Panc1 (cell line): ENCODE measurements around the gene CPNE6. TPM values are rescaled to one million over a fixed set of nuclear protein-coding genes. Genes with fewer than 3 reads are reported as not detected.

Source experiments
- ATAC-seq: fragments of 200-7000 bp; cut with Tn5 transposase; 2 replicates; pipeline ENCODE4 v1.9.1; 2020; ENCODE audit warnings: mild to moderate bottlenecking, moderate library complexity
- BruUV-seq: library from RNA; stranded (reverse); fragments of 400-500 nt; replicated peaks from 2 replicates; lab custom pipeline; 2021; lab: Mats Ljungman, UMichigan
- CTCF ChIA-PET: fragments of 300-600 bp; sonication (Branson Sonifier 250); formaldehyde crosslinking; loops from one replicate; lab custom pipeline; 2022; ENCODE audit warnings: antibody characterized with exemption; lab: Charles Lee
- POLR2A ChIA-PET: fragments of 300-600 bp; sonication (Branson Sonifier 250); formaldehyde crosslinking; loops from one replicate; lab custom pipeline; 2022; ENCODE audit warnings: antibody characterized with exemption; lab: Charles Lee
- DNase-seq: peaks from one replicate; pipeline ENCODE4 v3.0.0-alpha.2; 2010; ENCODE audit warnings: low read depth, low spot score
- H3K27ac ChIP-seq: 2 replicates; pipeline ENCODE4 v1.5.1; 2011; ENCODE audit warnings: mild to moderate bottlenecking, low read length, inconsistent platforms
- H3K27me3 ChIP-seq: fragments of 200-500 bp; sonication (Bioruptor generic); 2 replicates; pipeline ENCODE4 v1.6.0; 2014; ENCODE audit warnings: low read length, inconsistent platforms; ENCODE audit not compliant: control insufficient read depth, insufficient read depth
- H3K36me3 ChIP-seq: fragments of 200-500 bp; sonication (Bioruptor generic); 2 replicates; pipeline ENCODE4 v1.5.1; 2014; ENCODE audit warnings: inconsistent platforms, mild to moderate bottlenecking, low read length, moderate library complexity; ENCODE audit not compliant: control insufficient read depth, insufficient read depth
- H3K4me1 ChIP-seq: 2 replicates; pipeline ENCODE4 v1.5.1; 2011; ENCODE audit warnings: inconsistent platforms, mild to moderate bottlenecking, low read length, moderate library complexity; ENCODE audit not compliant: control insufficient read depth, insufficient read depth
- H3K4me3 ChIP-seq, 2 experiments: 2 replicates each; pipeline ENCODE4 v1.5.1; 2011 to 2012; ENCODE audit warnings: low read depth in 2 of 2, low read length in 2 of 2, mild to moderate bottlenecking in 2 of 2, inconsistent platforms in 1 of 2, moderate library complexity in 1 of 2
- H3K9me3 ChIP-seq: fragments of 200-500 bp; sonication (Bioruptor generic); 2 replicates; pipeline ENCODE4 v1.5.1; 2014; ENCODE audit warnings: low read depth, mild to moderate bottlenecking, inconsistent platforms, low read length, moderate library complexity; ENCODE audit not compliant: control insufficient read depth, insufficient read depth
- POLR2AphosphoS5 ChIP-seq: IDR thresholded peaks from 2 replicates; pipeline ENCODE4 v1.6.1; 2012; ENCODE audit warnings: mild to moderate bottlenecking, low read depth, low read length, moderate library complexity
- SIN3A ChIP-seq: IDR thresholded peaks from 2 replicates; pipeline ENCODE4 v1.6.1; 2012; ENCODE audit warnings: low read depth, mild to moderate bottlenecking, low read length, moderate library complexity, borderline replicate concordance; ENCODE audit not compliant: insufficient read depth
- TCF7L2 ChIP-seq: IDR thresholded peaks from 2 replicates; pipeline ENCODE4 v1.6.1; 2011; ENCODE audit warnings: mild to moderate bottlenecking, low read depth, low read length, inconsistent platforms
- in situ Hi-C: cut with HindIII; loops from 2 replicates; pipeline ENCODE4 v1.10.0; 2016; ENCODE audit warnings: low sequenced_read_pairs, low pct_unique_long_range_greater_than_20kb
- intact Hi-C: fragments of 100-400 bp; cut with micrococcal nuclease; formaldehyde crosslinking; loops from one replicate; pipeline ENCODE4 v1.10.0; 2022; ENCODE audit not compliant: unreplicated experiment
- total RNA-seq: library from RNA; stranded (reverse); gene quantifications from one replicate; pipeline ENCODE4 v1.2.1, GENCODE V29; 2021; ENCODE audit not compliant: unreplicated experiment
- TF ChIP-seq, protein P1 (sequence below): fragments of 450-650 bp; IDR thresholded peaks from 2 replicates; pipeline ENCODE4 v1.5.1; 2017; ENCODE audit warnings: mild to moderate bottlenecking
- TF ChIP-seq, protein P2 (sequence below), 2 experiments: IDR thresholded peaks; 2 replicates each; pipeline ENCODE4 v1.6.1; 2011 to 2012; ENCODE audit warnings: low read depth in 2 of 2, control low read depth in 1 of 2, low read length in 1 of 2, mild to moderate bottlenecking in 1 of 2, moderate library complexity in 1 of 2; ENCODE audit not compliant: insufficient read depth in 1 of 2

CPNE6 gene
- total RNA-seq, 1 experiment from 2014 or later = not detected

DNA sequence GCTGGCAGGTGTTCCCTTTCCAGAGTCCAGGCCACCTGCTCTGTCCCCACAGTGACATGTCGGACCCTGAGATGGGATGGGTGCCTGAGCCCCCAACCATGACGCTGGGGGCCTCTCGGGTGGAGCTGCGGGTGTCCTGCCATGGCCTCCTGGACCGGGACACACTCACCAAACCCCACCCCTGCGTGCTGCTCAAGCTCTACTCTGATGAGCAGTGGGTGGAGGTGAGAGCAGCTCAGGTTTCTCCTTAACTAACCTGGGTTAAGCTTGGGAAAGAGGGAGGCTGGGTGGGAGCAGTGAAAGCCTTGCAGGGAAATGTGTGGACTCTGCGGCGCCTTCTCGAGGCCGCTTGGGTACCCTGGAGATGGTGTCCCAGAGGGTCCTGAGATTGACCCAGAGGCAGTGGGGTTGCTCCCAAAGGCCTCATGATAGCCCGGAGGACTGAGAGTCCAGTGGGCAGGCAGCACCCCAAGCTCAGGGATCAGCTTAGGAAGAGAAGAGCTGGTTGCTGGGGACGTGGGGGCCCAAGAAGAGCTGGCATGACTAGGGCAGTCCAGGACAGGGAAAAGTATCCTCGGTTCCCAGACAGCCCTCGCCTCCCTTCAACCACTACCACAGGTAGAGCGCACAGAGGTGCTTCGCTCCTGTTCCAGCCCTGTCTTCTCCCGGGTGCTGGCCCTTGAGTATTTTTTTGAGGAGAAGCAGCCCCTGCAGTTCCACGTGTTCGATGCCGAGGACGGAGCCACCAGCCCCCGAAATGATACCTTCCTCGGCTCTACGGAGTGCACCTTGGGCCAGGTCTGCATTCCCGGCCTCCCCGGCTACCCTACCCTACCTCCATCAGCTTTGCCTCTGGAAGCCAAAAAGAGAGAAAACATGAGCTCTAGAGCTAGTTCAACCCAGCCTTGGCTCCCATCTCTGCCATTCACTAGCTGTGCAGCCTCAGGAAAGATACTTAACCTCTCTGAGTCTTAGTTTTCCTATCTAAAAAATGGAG lies 1.8 kb downstream of the CPNE6 start:
- DNase-seq (no peak), ATAC-seq (no peak)
- ChIA-PET POLR2A (interaction anchor here (0.6 kb wide), 1 partner anchor 21 kb away, joined by 3 read pairs; the partner anchor contains the start of gene CARMIL3), CTCF (no interaction called here)
- TF ChIP-seq, protein P1, sequence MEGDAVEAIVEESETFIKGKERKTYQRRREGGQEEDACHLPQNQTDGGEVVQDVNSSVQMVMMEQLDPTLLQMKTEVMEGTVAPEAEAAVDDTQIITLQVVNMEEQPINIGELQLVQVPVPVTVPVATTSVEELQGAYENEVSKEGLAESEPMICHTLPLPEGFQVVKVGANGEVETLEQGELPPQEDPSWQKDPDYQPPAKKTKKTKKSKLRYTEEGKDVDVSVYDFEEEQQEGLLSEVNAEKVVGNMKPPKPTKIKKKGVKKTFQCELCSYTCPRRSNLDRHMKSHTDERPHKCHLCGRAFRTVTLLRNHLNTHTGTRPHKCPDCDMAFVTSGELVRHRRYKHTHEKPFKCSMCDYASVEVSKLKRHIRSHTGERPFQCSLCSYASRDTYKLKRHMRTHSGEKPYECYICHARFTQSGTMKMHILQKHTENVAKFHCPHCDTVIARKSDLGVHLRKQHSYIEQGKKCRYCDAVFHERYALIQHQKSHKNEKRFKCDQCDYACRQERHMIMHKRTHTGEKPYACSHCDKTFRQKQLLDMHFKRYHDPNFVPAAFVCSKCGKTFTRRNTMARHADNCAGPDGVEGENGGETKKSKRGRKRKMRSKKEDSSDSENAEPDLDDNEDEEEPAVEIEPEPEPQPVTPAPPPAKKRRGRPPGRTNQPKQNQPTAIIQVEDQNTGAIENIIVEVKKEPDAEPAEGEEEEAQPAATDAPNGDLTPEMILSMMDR = no peak
- TF ChIP-seq TCF7L2 = no peak
- no peak for TF ChIP-seq SIN3A
- TF ChIP-seq, protein P2, sequence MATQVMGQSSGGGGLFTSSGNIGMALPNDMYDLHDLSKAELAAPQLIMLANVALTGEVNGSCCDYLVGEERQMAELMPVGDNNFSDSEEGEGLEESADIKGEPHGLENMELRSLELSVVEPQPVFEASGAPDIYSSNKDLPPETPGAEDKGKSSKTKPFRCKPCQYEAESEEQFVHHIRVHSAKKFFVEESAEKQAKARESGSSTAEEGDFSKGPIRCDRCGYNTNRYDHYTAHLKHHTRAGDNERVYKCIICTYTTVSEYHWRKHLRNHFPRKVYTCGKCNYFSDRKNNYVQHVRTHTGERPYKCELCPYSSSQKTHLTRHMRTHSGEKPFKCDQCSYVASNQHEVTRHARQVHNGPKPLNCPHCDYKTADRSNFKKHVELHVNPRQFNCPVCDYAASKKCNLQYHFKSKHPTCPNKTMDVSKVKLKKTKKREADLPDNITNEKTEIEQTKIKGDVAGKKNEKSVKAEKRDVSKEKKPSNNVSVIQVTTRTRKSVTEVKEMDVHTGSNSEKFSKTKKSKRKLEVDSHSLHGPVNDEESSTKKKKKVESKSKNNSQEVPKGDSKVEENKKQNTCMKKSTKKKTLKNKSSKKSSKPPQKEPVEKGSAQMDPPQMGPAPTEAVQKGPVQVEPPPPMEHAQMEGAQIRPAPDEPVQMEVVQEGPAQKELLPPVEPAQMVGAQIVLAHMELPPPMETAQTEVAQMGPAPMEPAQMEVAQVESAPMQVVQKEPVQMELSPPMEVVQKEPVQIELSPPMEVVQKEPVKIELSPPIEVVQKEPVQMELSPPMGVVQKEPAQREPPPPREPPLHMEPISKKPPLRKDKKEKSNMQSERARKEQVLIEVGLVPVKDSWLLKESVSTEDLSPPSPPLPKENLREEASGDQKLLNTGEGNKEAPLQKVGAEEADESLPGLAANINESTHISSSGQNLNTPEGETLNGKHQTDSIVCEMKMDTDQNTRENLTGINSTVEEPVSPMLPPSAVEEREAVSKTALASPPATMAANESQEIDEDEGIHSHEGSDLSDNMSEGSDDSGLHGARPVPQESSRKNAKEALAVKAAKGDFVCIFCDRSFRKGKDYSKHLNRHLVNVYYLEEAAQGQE (IDR thresholded peaks at IDR 0.05; ENCODE audit: insufficient read depth in 1 of 2, low read depth in 2 of 2, low read length in 1 of 2) = no peak
- TF ChIP-seq POLR2AphosphoS5 = no peak
- H3K9me3 ChIP-seq = no peaks in the 10 kb centered on the region
- no TSS peak for BruUV-seq
- in situ Hi-C loops (no loop called here), intact Hi-C loops (no loop called here)
- H3K27me3 ChIP-seq = no peaks in the 10 kb centered on the region
- no peaks in the 10 kb centered on the region for H3K36me3 ChIP-seq
- no peaks in the 10 kb centered on the region for H3K4me1 ChIP-seq
- no peak overlapping the region for H3K4me3 ChIP-seq
- no peak overlapping the region for H3K27ac ChIP-seq

DNA sequence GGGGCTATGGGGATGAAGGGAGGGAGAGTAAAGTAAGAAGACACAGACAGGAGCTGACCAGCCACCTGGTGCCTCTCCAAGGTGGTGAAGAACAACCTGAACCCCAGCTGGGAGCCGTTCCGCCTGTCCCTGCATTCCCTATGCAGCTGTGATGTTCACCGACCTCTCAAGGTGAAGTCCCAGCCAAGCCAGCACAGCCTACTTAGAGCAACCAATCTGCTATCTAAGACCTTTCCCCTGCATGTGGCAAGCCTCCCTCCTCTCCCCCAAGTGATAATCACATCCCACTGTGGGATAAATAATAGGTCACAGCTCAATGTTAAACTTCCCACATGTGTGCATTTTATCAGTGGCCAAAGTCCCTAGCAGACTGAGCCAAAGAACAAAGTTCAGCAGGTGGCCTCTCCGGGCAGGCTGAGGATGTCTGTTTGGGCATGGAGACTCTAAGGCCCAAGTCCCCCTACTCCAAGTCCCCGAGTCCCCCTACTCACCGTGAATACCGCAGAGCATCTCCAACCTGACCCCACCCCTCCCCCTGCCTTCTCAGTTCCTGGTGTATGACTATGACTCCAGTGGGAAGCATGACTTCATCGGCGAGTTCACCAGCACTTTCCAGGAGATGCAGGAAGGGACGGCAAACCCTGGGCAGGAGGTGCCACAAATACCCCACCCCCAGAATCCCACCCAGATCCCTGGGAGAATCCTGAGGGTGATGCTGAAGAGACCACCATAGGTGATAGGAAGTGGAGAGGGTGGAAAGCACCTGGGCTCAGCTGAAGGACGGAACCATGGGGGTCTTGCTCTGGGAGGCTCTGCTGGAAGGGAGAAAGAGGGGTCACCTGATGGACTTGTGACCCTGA lies 3.5 kb downstream of the CPNE6 start:
- intact Hi-C loops (no loop called here), in situ Hi-C loops (no loop called here)
- Histone ChIP-seq H3K27ac (no peak overlapping the region), H3K4me3 (no peak overlapping the region), H3K27me3 (no peaks in the 10 kb centered on the region), H3K36me3 (no peaks in the 10 kb centered on the region), H3K9me3 (no peaks in the 10 kb centered on the region), H3K4me1 (no peaks in the 10 kb centered on the region)
- ChIA-PET POLR2A (no interaction called here), CTCF (no interaction called here)
- TF ChIP-seq TCF7L2 = no peak
- TF ChIP-seq, protein P2 (IDR thresholded peaks at IDR 0.05; ENCODE audit: insufficient read depth in 1 of 2, low read depth in 2 of 2, low read length in 1 of 2) = no peak
- no peak for TF ChIP-seq SIN3A
- no peak for TF ChIP-seq POLR2AphosphoS5
- TF ChIP-seq, protein P1 = no peak
- ATAC-seq = no peak
- DNase-seq = no peak
- BruUV-seq = no TSS peak
